ENCODE data around the gene AIDA.
A peak's percentile ranks its signal among the peaks of the same experiment; 100 is the strongest.

The AIDA gene

GRCh38 chr1:222656391-222657155 lies 55.7 kb downstream of the AIDA start:
- H3K27ac ChIP-seq: no peak overlapping the region
- no peak for TF ChIP-seq CTCF (conservative IDR thresholded peaks at IDR 0.05)
- no peak for TF ChIP-seq ZFX (IDR thresholded peaks at IDR 0.05)

GRCh38 chr1:222654849-222655248 lies 57.4 kb downstream of the AIDA start:
- H3K27ac ChIP-seq: no peak overlapping the region

GRCh38 chr1:222653178-222653827 lies 59.0 kb downstream of the AIDA start:
- TF ChIP-seq ZFX (IDR thresholded peaks at IDR 0.05) (no peak), CTCF (conservative IDR thresholded peaks at IDR 0.05) (no peak)
- H3K27ac ChIP-seq: no peak overlapping the region

More at GRCh38 chr1:222654849-222655248, 57.4 kb downstream of the AIDA start:
- TF ChIP-seq CTCF (conservative IDR thresholded peaks at IDR 0.05) (no peak), ZFX (IDR thresholded peaks at IDR 0.05) (no peak)

- H3K27ac ChIP-seq: no peak overlapping the region
- TF ChIP-seq CTCF (conservative IDR thresholded peaks at IDR 0.05) (no peak), ZFX (IDR thresholded peaks at IDR 0.05) (no peak)
Measured at GRCh38 chr1:222652676-222653075, 59.6 kb downstream of the AIDA start.

GRCh38 chr1:222644636-222644980 lies 67.7 kb downstream of the AIDA start:
- TF ChIP-seq CTCF (conservative IDR thresholded peaks at IDR 0.05) (no peak), ZFX (IDR thresholded peaks at IDR 0.05) (no peak)
- peak overlapping the region; percentile 84 for H3K27ac ChIP-seq

GRCh38 chr1:222643938-222644635 lies 68.2 kb downstream of the AIDA start:
- H3K27ac ChIP-seq: peak overlapping the region; percentile 84
- 0 out of 2 replicates have a peak, but pooled peaks have one; percentile 11 for TF ChIP-seq ZFX (IDR thresholded peaks at IDR 0.05)
- no peak for TF ChIP-seq CTCF (conservative IDR thresholded peaks at IDR 0.05)

- peak overlapping the region; percentile 84 for H3K27ac ChIP-seq
- TF ChIP-seq ZFX (IDR thresholded peaks at IDR 0.05): no peak
Measured at GRCh38 chr1:222643606-222643937, 68.7 kb downstream of the AIDA start.
